ENCODE data around the gene PANX2.

The PANX2 gene

GRCh38 chr22:50173311-50173982 lies 2.9 kb downstream of the PANX2 start:
- no peak for DNase-seq

- no peak for DNase-seq
These were observed 3.4 kb downstream of the PANX2 start for GRCh38 chr22:50173983-50174355.

GRCh38 chr22:50174382-50175190 lies 4.1 kb downstream of the PANX2 start:
- DNase-seq = no peak

- DNase-seq = no peak
These were observed 4.6 kb downstream of the PANX2 start for GRCh38 chr22:50175191-50175461.

- DNase-seq = no peak
These were observed 5.7 kb downstream of the PANX2 start for GRCh38 chr22:50175921-50176849.

- DNase-seq = no peak
These were observed 6.5 kb downstream of the PANX2 start for GRCh38 chr22:50176850-50177536.

- no peak for DNase-seq
These were observed 7.3 kb downstream of the PANX2 start for GRCh38 chr22:50177537-50178470.

GRCh38 chr22:50178471-50178864 lies 7.9 kb downstream of the PANX2 start:
- no peak for DNase-seq

- no peak for DNase-seq
These were observed 8.6 kb downstream of the PANX2 start for GRCh38 chr22:50178871-50179869.

- DNase-seq = no peak
These were observed 9.6 kb downstream of the PANX2 start for GRCh38 chr22:50179937-50180726.

GRCh38 chr22:50180727-50181521 lies 10.4 kb downstream of the PANX2 start:
- DNase-seq = no peak

GRCh38 chr22:50182176-50183081 lies 11.9 kb downstream of the PANX2 start:
- DNase-seq = no peak

- no peak for DNase-seq
These were observed 12.8 kb downstream of the PANX2 start for GRCh38 chr22:50183141-50183971.

GRCh38 chr22:50184004-50184901 lies 13.7 kb downstream of the PANX2 start:
- DNase-seq = no peak

- no peak for DNase-seq
These were observed 14.4 kb downstream of the PANX2 start for GRCh38 chr22:50184902-50185374.
